HG03159 (cell line): ENCODE results near the gene FGF21.
"Not testable (repeated sequence)": the region's sequence is repeated elsewhere in the genome, so short reads cannot be mapped to it uniquely, and the experiment has no call there.

Experiments used
- ATAC-seq: cut with Tn5 transposase; IDR thresholded peaks from one replicate; pipeline ENCODE4 v1.9.1; 2021; ENCODE audit warnings: mild to moderate bottlenecking, moderate library complexity; ENCODE audit not compliant: unreplicated experiment

The FGF21 gene

GRCh38 chr19:48755084-48755641 lies at the start of gene FGF21:
FGF21 (plus strand) TSS chr19:48755524; CDS start chr19:48756237, 713 bp downstream.
- ATAC-seq, result no peak

GRCh38 chr19:48708471-48708870 lies 46.9 kb upstream of the FGF21 start:
- no peak for ATAC-seq

GRCh38 chr19:48711106-48711662 lies 44.1 kb upstream of the FGF21 start:
- ATAC-seq, result no peak

- ATAC-seq, result no peak
Measured at GRCh38 chr19:48713041-48713863, 42.1 kb upstream of the FGF21 start.

- peak; percentile 84 for ATAC-seq
Measured at GRCh38 chr19:48713864-48714755, 41.2 kb upstream of the FGF21 start.

- no peak for ATAC-seq
Measured at GRCh38 chr19:48714759-48715675, 40.3 kb upstream of the FGF21 start.

GRCh38 chr19:48715681-48716171 lies 39.6 kb upstream of the FGF21 start:
- ATAC-seq, result no peak

- ATAC-seq, result no peak
Measured at GRCh38 chr19:48716562-48717291, 38.6 kb upstream of the FGF21 start.

GRCh38 chr19:48718106-48718505 lies 37.2 kb upstream of the FGF21 start:
- ATAC-seq, result not testable (repeated sequence)

- no peak for ATAC-seq
Measured at GRCh38 chr19:48718711-48719231, 36.6 kb upstream of the FGF21 start.

GRCh38 chr19:48719263-48720171 lies 35.8 kb upstream of the FGF21 start, which contains the start of gene MAMSTR:
MAMSTR (minus strand) TSS chr19:48719725; CDS start chr19:48719031, 694 bp downstream.
- ATAC-seq, result no peak

GRCh38 chr19:48720251-48720612 lies 35.1 kb upstream of the FGF21 start:
- ATAC-seq, result no peak

- ATAC-seq, result peak; percentile 71
Measured at GRCh38 chr19:48720613-48721296, 34.6 kb upstream of the FGF21 start.

GRCh38 chr19:48722196-48722708 lies 33.1 kb upstream of the FGF21 start:
- ATAC-seq, result no peak

- no peak for ATAC-seq
Measured at GRCh38 chr19:48724796-48725753, 30.2 kb upstream of the FGF21 start.

- no peak for ATAC-seq
Measured at GRCh38 chr19:48726556-48726955, 28.8 kb upstream of the FGF21 start.
